PC-9 (cell line): Measurements from ENCODE around the gene ABLIM2. TPM values are rescaled to one million over a fixed set of nuclear protein-coding genes. Genes with fewer than 3 reads are reported as not detected.

Source experiments
- BruUV-seq: library from RNA; stranded (reverse); fragments of 400-500 nt; replicated peaks from 2 replicates; lab custom pipeline; 2021; lab: Mats Ljungman, UMichigan
- CTCF ChIA-PET: fragments of 300-600 bp; sonication (Branson Sonifier 250); formaldehyde crosslinking; loops from one replicate; lab custom pipeline; 2022; ENCODE audit warnings: antibody characterized with exemption; lab: Charles Lee
- POLR2A ChIA-PET: fragments of 300-600 bp; sonication (Branson Sonifier 250); formaldehyde crosslinking; loops from one replicate; lab custom pipeline; 2022; ENCODE audit warnings: antibody characterized with exemption; ENCODE audit not compliant: unreplicated experiment; lab: Charles Lee
- DNase-seq, 2 experiments: peaks; one replicate each; pipeline versions ENCODE4 v3.0.0 to v3.0.0-alpha.2; 2015 to 2022; ENCODE audit warnings: mixed read lengths in 1 of 2
- H2AFZ ChIP-seq: fragments of 200-600 bp; sonication (generic); 2 replicates; pipeline ENCODE4 v1.8.1; 2017; ENCODE audit warnings: antibody characterized with exemption
- H3F3A ChIP-seq: fragments of 200-600 bp; sonication (generic); 2 replicates; pipeline ENCODE4 v1.8.1; 2017; ENCODE audit warnings: antibody characterized with exemption, mild to moderate bottlenecking, low read depth; ENCODE audit not compliant: insufficient read depth
- H3K27ac ChIP-seq: fragments of 200-600 bp; sonication (generic); 2 replicates; pipeline ENCODE4 v1.6.1; 2016; ENCODE audit warnings: mixed run types
- H3K27me3 ChIP-seq: fragments of 200-600 bp; sonication (generic); 2 replicates; pipeline ENCODE4 v1.6.1; 2016; ENCODE audit warnings: low read depth, mixed run types; ENCODE audit not compliant: insufficient read depth
- H3K36me3 ChIP-seq: fragments of 200-600 bp; sonication (generic); 2 replicates; pipeline ENCODE4 v1.6.1; 2016; ENCODE audit warnings: low read depth, mixed run types
- H3K4me1 ChIP-seq: fragments of 200-600 bp; sonication (generic); replicated peaks from 2 replicates; pipeline ENCODE4 v1.6.1; 2016; ENCODE audit warnings: mixed run types; ENCODE audit not compliant: insufficient read depth
- H3K4me2 ChIP-seq: fragments of 200-600 bp; sonication (generic); 2 replicates; pipeline ENCODE4 v1.6.1; 2017; ENCODE audit warnings: mixed run types
- H3K4me3 ChIP-seq: fragments of 200-600 bp; sonication (generic); 2 replicates; pipeline ENCODE4 v1.6.1; 2016; ENCODE audit warnings: mixed run types
- H3K79me2 ChIP-seq: fragments of 200-600 bp; sonication (generic); 2 replicates; pipeline ENCODE4 v1.6.1; 2017; ENCODE audit warnings: low read depth, mixed run types
- H3K9me2 ChIP-seq: fragments of 200-600 bp; sonication (generic); 2 replicates; pipeline ENCODE4 v1.8.1; 2017; ENCODE audit warnings: mild to moderate bottlenecking; ENCODE audit not compliant: insufficient read depth
- H3K9me3 ChIP-seq: fragments of 200-600 bp; sonication (generic); 2 replicates; pipeline ENCODE4 v1.8.1; 2016; ENCODE audit warnings: low read depth; ENCODE audit not compliant: insufficient read depth
- H4K20me1 ChIP-seq: fragments of 200-600 bp; sonication (generic); 2 replicates; pipeline ENCODE4 v1.8.1; 2017; ENCODE audit not compliant: insufficient read depth
- CTCF ChIP-seq: fragments of 200-600 bp; sonication (generic); conservative IDR thresholded peaks from 2 replicates; pipeline ENCODE4 v1.6.1; 2017; ENCODE audit warnings: mixed run types, antibody characterized with exemption, mild to moderate bottlenecking, moderate library complexity
- EZH2 ChIP-seq: fragments of 200-600 bp; sonication (generic); IDR thresholded peaks from 2 replicates; pipeline ENCODE4 v1.8.0; 2017; ENCODE audit warnings: antibody characterized with exemption, low read depth
- intact Hi-C: fragments of 100-400 bp; cut with micrococcal nuclease; formaldehyde crosslinking; loops from one replicate; pipeline ENCODE4 v1.10.0; 2022; ENCODE audit not compliant: unreplicated experiment
- total RNA-seq: library from RNA; stranded (reverse); gene quantifications from 2 replicates; pipeline ENCODE4 v1.2.3, GENCODE V29; 2021

ABLIM2 gene
- total RNA-seq, 1 experiment from 2014 or later = 1.6 TPM

- no peaks in the 10 kb centered on the region for H3K9me2 ChIP-seq
- no peaks in the 10 kb centered on the region for H3K9me3 ChIP-seq
- no peak for DNase-seq
- H3K4me2 ChIP-seq = no peak overlapping the region
- no peaks in the 10 kb centered on the region for H3F3A ChIP-seq
- H3K36me3 ChIP-seq = no peaks in the 10 kb centered on the region
- no peaks in the 10 kb centered on the region for H4K20me1 ChIP-seq
- intact Hi-C loops = no loop called here
- TF ChIP-seq EZH2 (no peak), CTCF (no peak)
- no peaks in the 10 kb centered on the region for H3K27me3 ChIP-seq
- no peak overlapping the region for H3K27ac ChIP-seq
- H3K4me1 ChIP-seq = no peaks in the 10 kb centered on the region
- no TSS peak for BruUV-seq
- ChIA-PET CTCF (no interaction called here), POLR2A (no interaction called here)
- no peak overlapping the region for H3K4me3 ChIP-seq
- H3K79me2 ChIP-seq = no peaks in the 10 kb centered on the region
- no peak overlapping the region for H2AFZ ChIP-seq
Observed at GRCh38 chr4:8121292-8122015, 37.2 kb downstream of the ABLIM2 start.

- Histone ChIP-seq H4K20me1 (no peaks in the 10 kb centered on the region), H3K27me3 (peaks cover 3% of the 10 kb centered on the region; the same call in 1 of the 2 replicates), H3K4me3 (no peak overlapping the region), H3K4me2 (no peak overlapping the region), H3K9me3 (no peaks in the 10 kb centered on the region), H3F3A (no peaks in the 10 kb centered on the region), H3K79me2 (no peaks in the 10 kb centered on the region), H3K4me1 (no peaks in the 10 kb centered on the region), H3K9me2 (no peaks in the 10 kb centered on the region), H2AFZ (no peak overlapping the region), H3K27ac (no peak overlapping the region), H3K36me3 (no peaks in the 10 kb centered on the region)
- TF ChIP-seq CTCF (no peak), EZH2 (no peak)
- POLR2A ChIA-PET = no interaction called here
- DNase-seq = no peak
- no TSS peak for BruUV-seq
- intact Hi-C loops = no loop called here
- CTCF ChIA-PET = no interaction called here
Observed at GRCh38 chr4:8120501-8120900, 38.1 kb downstream of the ABLIM2 start.

DNA sequence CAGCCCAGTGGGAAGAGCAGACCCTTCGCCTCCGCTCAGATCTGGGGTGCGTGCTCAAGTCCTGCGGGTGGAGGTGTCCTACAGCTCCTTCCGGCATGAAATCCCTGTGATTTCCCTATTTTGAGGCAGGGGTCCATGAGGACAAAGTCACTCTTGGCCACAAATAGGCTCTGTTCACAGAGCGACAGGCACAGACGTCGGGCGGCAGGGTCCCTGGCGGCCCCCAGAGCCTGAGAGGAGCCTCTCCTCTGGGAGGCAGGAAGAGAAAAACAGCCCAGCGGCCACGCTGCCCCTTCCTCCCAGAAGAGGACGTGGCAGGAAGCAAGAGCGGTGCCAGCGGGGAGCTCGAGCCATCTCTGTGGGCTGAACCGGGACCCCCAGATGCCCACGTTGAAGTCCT lies 38.7 kb downstream of the ABLIM2 start:
- ChIA-PET CTCF (no interaction called here), POLR2A (no interaction called here)
- H3K9me2 ChIP-seq = no peaks in the 10 kb centered on the region
- intact Hi-C loops = no loop called here
- no peaks in the 10 kb centered on the region for H3K4me1 ChIP-seq
- H3K27ac ChIP-seq = no peak overlapping the region
- no peaks in the 10 kb centered on the region for H3K9me3 ChIP-seq
- no peaks in the 10 kb centered on the region for H3K36me3 ChIP-seq
- no TSS peak for BruUV-seq
- no peak for DNase-seq
- TF ChIP-seq EZH2 (no peak), CTCF (no peak)
- no peaks in the 10 kb centered on the region for H4K20me1 ChIP-seq
- H3F3A ChIP-seq = no peaks in the 10 kb centered on the region
- peaks cover 5% of the 10 kb centered on the region; the same call in 1 of the 2 replicates for H3K27me3 ChIP-seq
- no peak overlapping the region for H2AFZ ChIP-seq
- H3K4me2 ChIP-seq = no peak overlapping the region
- no peaks in the 10 kb centered on the region for H3K79me2 ChIP-seq
- no peak overlapping the region for H3K4me3 ChIP-seq
